ENCODE measurements around the gene NKX3-2. TPM values are rescaled to one million over a fixed set of nuclear protein-coding genes. Genes with fewer than 3 reads are reported as not detected.
A peak's percentile ranks its signal among the peaks of the same experiment; 100 is the strongest.

Gene NKX3-2
- total RNA-seq, 4 donors from 2014 or later, result 0.78 TPM; not detected in 3

GRCh38 chr4:13559413-13559812 lies 15.1 kb upstream of the NKX3-2 start:
- no peak for DNase-seq (ENCODE audit: low spot score in 2 of 2)
- 15 to 23% methylated on average over 2 of the region's 2 CpGs for WGBS, 2 donors
- intact Hi-C loops (cut with DNase I; ENCODE audit: low total_unique reads), result no loop called here
- TF ChIP-seq POLR2A (IDR thresholded peaks at IDR 0.05), result no peak
- TF ChIP-seq, protein P1, sequence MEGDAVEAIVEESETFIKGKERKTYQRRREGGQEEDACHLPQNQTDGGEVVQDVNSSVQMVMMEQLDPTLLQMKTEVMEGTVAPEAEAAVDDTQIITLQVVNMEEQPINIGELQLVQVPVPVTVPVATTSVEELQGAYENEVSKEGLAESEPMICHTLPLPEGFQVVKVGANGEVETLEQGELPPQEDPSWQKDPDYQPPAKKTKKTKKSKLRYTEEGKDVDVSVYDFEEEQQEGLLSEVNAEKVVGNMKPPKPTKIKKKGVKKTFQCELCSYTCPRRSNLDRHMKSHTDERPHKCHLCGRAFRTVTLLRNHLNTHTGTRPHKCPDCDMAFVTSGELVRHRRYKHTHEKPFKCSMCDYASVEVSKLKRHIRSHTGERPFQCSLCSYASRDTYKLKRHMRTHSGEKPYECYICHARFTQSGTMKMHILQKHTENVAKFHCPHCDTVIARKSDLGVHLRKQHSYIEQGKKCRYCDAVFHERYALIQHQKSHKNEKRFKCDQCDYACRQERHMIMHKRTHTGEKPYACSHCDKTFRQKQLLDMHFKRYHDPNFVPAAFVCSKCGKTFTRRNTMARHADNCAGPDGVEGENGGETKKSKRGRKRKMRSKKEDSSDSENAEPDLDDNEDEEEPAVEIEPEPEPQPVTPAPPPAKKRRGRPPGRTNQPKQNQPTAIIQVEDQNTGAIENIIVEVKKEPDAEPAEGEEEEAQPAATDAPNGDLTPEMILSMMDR (IDR thresholded peaks at IDR 0.05), result no peak
- no peak overlapping the region for H3K4me3 ChIP-seq (ENCODE audit: low read depth, poor library complexity, severe bottlenecking)

- TF ChIP-seq, protein P1 (IDR thresholded peaks at IDR 0.05), result no peak
- TF ChIP-seq POLR2A (IDR thresholded peaks at IDR 0.05), result no peak
- WGBS, 2 donors, result 71 to 72% methylated on average over 1 of the region's 1 CpG
- intact Hi-C loops (cut with DNase I; ENCODE audit: low total_unique reads), result no loop called here
- no peak for DNase-seq (ENCODE audit: low spot score in 2 of 2)
- H3K4me3 ChIP-seq (ENCODE audit: low read depth, poor library complexity, severe bottlenecking), result no peak overlapping the region
These were observed 14.6 kb upstream of the NKX3-2 start for GRCh38 chr4:13558881-13559280.

- intact Hi-C loops (cut with DNase I; ENCODE audit: low total_unique reads), result no loop called here
- 82 to 86% methylated on average over 2 of the region's 2 CpGs for WGBS, 2 donors
- no peak for DNase-seq (ENCODE audit: low spot score in 2 of 2)
- no peak for TF ChIP-seq POLR2A (IDR thresholded peaks at IDR 0.05)
- TF ChIP-seq, protein P1 (IDR thresholded peaks at IDR 0.05), result no peak
- H3K4me3 ChIP-seq (ENCODE audit: low read depth, poor library complexity, severe bottlenecking), result no peak overlapping the region
These were observed 11.0 kb upstream of the NKX3-2 start for GRCh38 chr4:13555325-13555724.

GRCh38 chr4:13553081-13553480 lies 8.8 kb upstream of the NKX3-2 start:
- H3K4me3 ChIP-seq (ENCODE audit: low read depth, poor library complexity, severe bottlenecking), result no peak overlapping the region
- DNase-seq (ENCODE audit: low spot score in 2 of 2), result no peak
- intact Hi-C loops (cut with DNase I; ENCODE audit: low total_unique reads), result loop anchor here (5.0 kb wide), 1 partner anchor 701 kb away; no protein-coding TSS in a partner anchor
- TF ChIP-seq POLR2A (IDR thresholded peaks at IDR 0.05), result no peak
- TF ChIP-seq, protein P1 (IDR thresholded peaks at IDR 0.05), result no peak
- 76 to 87% methylated on average over 1 of the region's 1 CpG for WGBS, 2 donors

DNA sequence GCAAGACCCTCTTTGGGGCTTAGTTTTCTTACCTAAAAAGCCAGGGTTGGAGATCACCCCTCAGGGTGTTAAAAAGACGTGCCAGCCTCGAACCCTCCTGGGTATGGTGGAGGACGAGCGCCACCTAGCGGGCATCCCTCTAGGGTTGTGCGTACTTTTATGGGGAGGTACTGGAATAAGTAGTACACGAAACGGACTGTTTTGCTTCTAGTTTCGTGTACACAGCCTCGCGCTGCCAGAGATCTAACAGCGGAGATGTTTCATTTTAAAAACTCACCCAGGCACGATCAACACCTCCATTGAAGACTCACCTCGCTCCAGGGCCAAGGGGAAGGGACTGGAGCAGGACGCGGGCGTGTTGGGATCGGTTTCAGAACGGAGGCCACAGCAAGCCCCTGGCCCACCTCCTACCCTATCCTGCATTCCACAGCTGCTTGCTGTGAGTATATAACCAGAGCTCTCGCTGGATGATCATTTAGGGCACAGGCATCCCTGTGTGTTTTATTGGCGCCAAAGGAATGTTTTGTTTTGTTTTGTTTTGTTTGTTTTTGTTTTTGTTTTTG lies 4.8 kb upstream of the NKX3-2 start:
- H3K4me3 ChIP-seq (ENCODE audit: low read depth, poor library complexity, severe bottlenecking), result no peak overlapping the region
- TF ChIP-seq, protein P1 (IDR thresholded peaks at IDR 0.05), result peak in 1 of 3 donors; percentile 62
- TF ChIP-seq POLR2A (IDR thresholded peaks at IDR 0.05), result no peak
- WGBS, 2 donors, result 3 to 5% methylated on average over 21 of the region's 21 CpGs
- DNase-seq (ENCODE audit: low spot score in 2 of 2), result peak; percentile 70 to 97
- intact Hi-C loops (cut with DNase I; ENCODE audit: low total_unique reads), result loop anchor here (10.0 kb wide), 1 partner anchor 814 kb away; no protein-coding TSS in a partner anchor
